ENCODE data around the gene DSE. TPM values are rescaled to one million over a fixed set of nuclear protein-coding genes. Genes with fewer than 3 reads are reported as not detected.
A peak's percentile ranks its signal among the peaks of the same experiment; 100 is the strongest.

DSE gene
- polyA plus RNA-seq, 3 donors, result 14.6 to 36.5 (median 28.4) TPM

GRCh38 chr6:116382587-116382986 is 11.8 kb downstream of the DSE start:
- Mint-ChIP-seq H3K4me1 (peaks cover 46% of the 10 kb centered on the region), H3K36me3 (peaks cover 9 to 19% of the 10 kb centered on the region in 2 donors)
- intact Hi-C loops (cut with micrococcal nuclease), result no loop called here

GRCh38 chr6:116384727-116385458 is 14.1 kb downstream of the DSE start:
- Mint-ChIP-seq H3K9me3 (no peaks in the 10 kb centered on the region), H3K4me1 (peaks cover 50% of the 10 kb centered on the region), H3K4me3 (peak overlapping the region; percentile 22 to 51), H3K27me3 (ENCODE audit: low read depth in 3 of 3) (peaks cover 0 to 2% (median 2%) of the 10 kb centered on the region in 3 donors), H3K36me3 (peaks cover 5 to 18% of the 10 kb centered on the region in 2 donors), H3K27ac (peak overlapping the region; percentile 16 to 99 (median 73))
- H2AFZ ChIP-seq (ENCODE audit: insufficient read depth, low read depth, low read length, poor library complexity, severe bottlenecking), result no peak overlapping the region
- no peaks in the 10 kb centered on the region for H3K27me3 ChIP-seq (ENCODE audit: control insufficient read depth in 2 of 2, insufficient read depth in 2 of 2, low read length in 2 of 2)
- H3K4me2 ChIP-seq (replicated peaks; ENCODE audit: extremely low read depth, low read length, poor library complexity, severe bottlenecking), result no peak overlapping the region
- DNase-seq, result no peak
- intact Hi-C loops (cut with micrococcal nuclease), result loop anchor here in 1 of 2 donors (2.0 to 5.0 kb wide), 2 partner anchors 14 to 62 kb away; partner anchors contain the start of gene DSE
- H3K79me2 ChIP-seq (ENCODE audit: insufficient read depth, low read length), result peaks cover 69% of the 10 kb centered on the region
- no peak for TF ChIP-seq CTCF (IDR thresholded peaks at IDR 0.05)
- no peak overlapping the region for H3K4me3 ChIP-seq (replicated peaks in 1 of 3; ENCODE audit: low read depth in 2 of 3, low read length in 3 of 3)
- H3K36me3 ChIP-seq (replicated peaks in 1 of 2; ENCODE audit: control insufficient read depth in 1 of 2, insufficient read depth in 2 of 2, low read length in 2 of 2), result no peaks in the 10 kb centered on the region
- WGBS (ENCODE audit: insufficient coverage), result 100% methylated on average over 3 of the region's 3 CpGs
- H4K20me1 ChIP-seq (ENCODE audit: insufficient read depth, low read length), result peaks cover 48% of the 10 kb centered on the region
- no peak overlapping the region for H3K9ac ChIP-seq (ENCODE audit: insufficient read depth, low read length, poor library complexity, severe bottlenecking)
- peaks cover 40 to 52% of the 10 kb centered on the region in 2 donors for H3K4me1 ChIP-seq (ENCODE audit: control insufficient read depth in 1 of 2, insufficient read depth in 2 of 2, low read length in 2 of 2)
- H3K9me3 ChIP-seq (replicated peaks in 1 of 2; ENCODE audit: control insufficient read depth in 1 of 2, insufficient read depth in 1 of 2, low read length in 2 of 2), result no peaks in the 10 kb centered on the region
- H3K27ac ChIP-seq (ENCODE audit: low read depth in 1 of 2, low read length in 2 of 2), result peak overlapping the region in 1 of 2 donors; percentile 91

More at GRCh38 chr6:116382587-116382986, 11.8 kb downstream of the DSE start:
- H3K9me3 Mint-ChIP-seq, result no peaks in the 10 kb centered on the region
- H2AFZ ChIP-seq (ENCODE audit: insufficient read depth, low read depth, low read length, poor library complexity, severe bottlenecking), result no peak overlapping the region
- no peak overlapping the region for H3K4me3 Mint-ChIP-seq
- no peaks in the 10 kb centered on the region for H3K9me3 ChIP-seq (replicated peaks in 1 of 2; ENCODE audit: control insufficient read depth in 1 of 2, insufficient read depth in 1 of 2, low read length in 2 of 2)
- no peak overlapping the region for H3K27ac ChIP-seq (ENCODE audit: low read depth in 1 of 2, low read length in 2 of 2)
- peaks cover 25 to 42% of the 10 kb centered on the region in 2 donors for H3K4me1 ChIP-seq (ENCODE audit: control insufficient read depth in 1 of 2, insufficient read depth in 2 of 2, low read length in 2 of 2)
- H4K20me1 ChIP-seq (ENCODE audit: insufficient read depth, low read length), result peaks cover 64% of the 10 kb centered on the region
- H3K27ac Mint-ChIP-seq, result no peak overlapping the region
- WGBS (ENCODE audit: insufficient coverage), result no CpG with 5 or more reads among the region's 1 CpG
- H3K27me3 Mint-ChIP-seq (ENCODE audit: low read depth in 3 of 3), result peaks cover 0 to 2% (median 0%) of the 10 kb centered on the region in 3 donors
- no peak for TF ChIP-seq CTCF (IDR thresholded peaks at IDR 0.05)
- no peak overlapping the region for H3K9ac ChIP-seq (ENCODE audit: insufficient read depth, low read length, poor library complexity, severe bottlenecking)
- H3K4me2 ChIP-seq (replicated peaks; ENCODE audit: extremely low read depth, low read length, poor library complexity, severe bottlenecking), result no peak overlapping the region
- peaks cover 54% of the 10 kb centered on the region for H3K79me2 ChIP-seq (ENCODE audit: insufficient read depth, low read length)
- no peak overlapping the region for H3K4me3 ChIP-seq (replicated peaks in 1 of 3; ENCODE audit: low read depth in 2 of 3, low read length in 3 of 3)
- DNase-seq, result no peak
- H3K27me3 ChIP-seq (ENCODE audit: control insufficient read depth in 2 of 2, insufficient read depth in 2 of 2, low read length in 2 of 2), result no peaks in the 10 kb centered on the region
- no peaks in the 10 kb centered on the region for H3K36me3 ChIP-seq (replicated peaks in 1 of 2; ENCODE audit: control insufficient read depth in 1 of 2, insufficient read depth in 2 of 2, low read length in 2 of 2)
